K562 (cell line): ENCODE data around the gene CGB3. TPM values are rescaled to one million over a fixed set of nuclear protein-coding genes. Genes with fewer than 3 reads are reported as not detected.
A peak's percentile ranks its signal among the peaks of the same experiment; 100 is the strongest.

Experiments
- DDX20 ChIP-seq: fragments of 450-650 bp; IDR thresholded peaks from 2 replicates; pipeline ENCODE4 v1.6.1; 2016; ENCODE audit warnings: missing genetic modification characterization, low read depth, mild to moderate bottlenecking, missing compliant biosample characterization, moderate library complexity
- EGR1 ChIP-seq: fragments of 450-650 bp; conservative IDR thresholded peaks from 2 replicates; pipeline ENCODE4 v1.6.1; 2017; ENCODE audit warnings: mild to moderate bottlenecking
- KLF16 ChIP-seq: IDR thresholded peaks from 2 replicates; pipeline ENCODE4 v1.6.1; 2016; ENCODE audit warnings: antibody characterized with exemption
- RBM17 ChIP-seq: fragments of 200-400 bp; formaldehyde crosslinking; IDR thresholded peaks from 2 replicates; pipeline ENCODE4 v1.6.1; 2017; ENCODE audit warnings: low read depth, mild to moderate bottlenecking, low read length, borderline replicate concordance
- ZC3H4 ChIP-seq: sonication (generic); formaldehyde crosslinking; IDR thresholded peaks from 2 replicates; pipeline ENCODE4 v1.9.0; 2021; ENCODE audit warnings: missing genetic modification reagents, borderline replicate concordance
- ZNF140 ChIP-seq: fragments of 250-450 bp; sonication (Bioruptor Pico); IDR thresholded peaks from 2 replicates; pipeline ENCODE4 v1.8.0; 2021; ENCODE audit warnings: moderate library complexity, mild to moderate bottlenecking, inconsistent platforms
- ZNF280B ChIP-seq: fragments of 250-450 bp; sonication (Bioruptor Pico); IDR thresholded peaks from 2 replicates; pipeline ENCODE4 v1.5.1; 2021; ENCODE audit warnings: mild to moderate bottlenecking
- ZNF347 ChIP-seq: fragments of 450-650 bp; formaldehyde crosslinking; IDR thresholded peaks from 2 replicates; pipeline ENCODE4 v1.4.0; 2020; ENCODE audit warnings: low read depth, mild to moderate bottlenecking, moderate library complexity
- ZNF584 ChIP-seq: fragments of 200-800 bp; sonication (Bioruptor generic); IDR thresholded peaks from 2 replicates; pipeline ENCODE4 v1.6.1; 2016; ENCODE audit warnings: low read depth, mild to moderate bottlenecking, missing genetic modification characterization, missing compliant biosample characterization
- polyA plus RNA-seq, 8 experiments: library from polyadenylated mRNA; depleted of rRNA in 4 of 8; stranded (reverse) in 5 of 8; unstranded in 3 of 8; fragments of >200 nt; fragmentation: Nextera tagmentation in 2 of 8; fragmentation: Illumina TruSeq in 1 of 8; extraction: Ambion mirVana in 2 of 8; extraction: Trizol in 1 of 8; gene quantifications; 2 replicates each; pipeline versions ENCODE4 v1.2.1 to v1.2.3, GENCODE V29; 2011 to 2014; ENCODE audit warnings: inconsistent platforms in 1 of 8, missing spikeins in 1 of 8
- total RNA-seq, 7 experiments: library from RNA; depleted of rRNA in 6 of 7; stranded (reverse); fragments of >200 nt in 6 of 7; fragmentation: Illumina TruSeq in 2 of 7; extraction: Trizol in 2 of 7; gene quantifications; 2 replicates each; pipeline versions ENCODE4 v1.2.1 to v1.2.3, GENCODE V29; 2011 to 2021; ENCODE audit warnings: low replicate concordance in 1 of 7

The CGB3 gene
- total and polyA plus RNA-seq, 9 of the 15 experiments (the other 6 are each of a cell fraction or from before 2014, with no cell fraction given), result not detected

GRCh38 chr19:49017666-49018351 is 6.3 kb downstream of the CGB3 start (continued):
- TF ChIP-seq ZNF280B (CRISPR knock-in tag) (no peak), ZNF347 (CRISPR knock-in tag) (no peak), RBM17 (no peak), ZNF140 (no peak), ZC3H4 (CRISPR knock-in tag) (no peak), EGR1 (peak; percentile 82), DDX20 (no peak), ZNF584 (CRISPR knock-in tag) (no peak), KLF16 (no peak)
